ENCODE measurements around the gene ING4.

- TF ChIP-seq CTCF (IDR thresholded peaks at IDR 0.05; ENCODE audit: extremely low read depth in 1 of 2, insufficient read depth in 1 of 2, low read depth in 1 of 2, low read length in 2 of 2) (no peak), POLR2A (IDR thresholded peaks at IDR 0.05; ENCODE audit: low read depth, low read length) (no peak)
- TF ChIP-seq, protein P1, sequence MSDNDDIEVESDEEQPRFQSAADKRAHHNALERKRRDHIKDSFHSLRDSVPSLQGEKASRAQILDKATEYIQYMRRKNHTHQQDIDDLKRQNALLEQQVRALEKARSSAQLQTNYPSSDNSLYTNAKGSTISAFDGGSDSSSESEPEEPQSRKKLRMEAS (IDR thresholded peaks at IDR 0.05; ENCODE audit: insufficient read depth, insufficient read length): no peak
Observed at GRCh38 chr12:6615802-6616201, 47.1 kb downstream of the ING4 start.
